GM23248 (cell line): Measurements from ENCODE around the gene L3MBTL4. TPM values are rescaled to one million over a fixed set of nuclear protein-coding genes. Genes with fewer than 3 reads are reported as not detected.

Source experiments
- DNase-seq: peaks from one replicate; pipeline ENCODE4 v3.0.0-alpha.2; 2015
- H2AFZ ChIP-seq: fragments of 200-600 bp; sonication (generic); 2 replicates; pipeline ENCODE4 v1.6.1; 2016; ENCODE audit warnings: antibody characterized with exemption
- H3F3A ChIP-seq: fragments of 200-600 bp; sonication (generic); 2 replicates; pipeline ENCODE4 v1.6.1; 2016; ENCODE audit warnings: mild to moderate bottlenecking, antibody characterized with exemption, mixed run types; ENCODE audit not compliant: insufficient read depth
- H3K27ac ChIP-seq: fragments of 200-600 bp; sonication (generic); 2 replicates; pipeline ENCODE4 v1.5.1; 2016; ENCODE audit warnings: mild to moderate bottlenecking
- H3K27me3 ChIP-seq: fragments of 200-600 bp; sonication (generic); replicated peaks from 2 replicates; pipeline ENCODE4 v1.6.1; 2016; ENCODE audit warnings: mild to moderate bottlenecking; ENCODE audit not compliant: insufficient read depth
- H3K36me3 ChIP-seq: fragments of 200-600 bp; sonication (generic); 2 replicates; pipeline ENCODE4 v1.6.1; 2016; ENCODE audit warnings: low read depth, mild to moderate bottlenecking
- H3K4me1 ChIP-seq: fragments of 200-600 bp; sonication (generic); 2 replicates; pipeline ENCODE4 v1.6.1; 2016; ENCODE audit warnings: mild to moderate bottlenecking; ENCODE audit not compliant: insufficient read depth
- H3K4me2 ChIP-seq: fragments of 200-600 bp; sonication (generic); one replicate; pipeline ENCODE4 v1.6.1; 2016; ENCODE audit warnings: mild to moderate bottlenecking; ENCODE audit not compliant: unreplicated experiment
- H3K4me3 ChIP-seq: fragments of 200-600 bp; sonication (generic); 2 replicates; pipeline ENCODE4 v1.5.1; 2016; ENCODE audit warnings: mild to moderate bottlenecking
- H3K79me2 ChIP-seq: fragments of 200-600 bp; sonication (generic); 2 replicates; pipeline ENCODE4 v1.6.1; 2016; ENCODE audit warnings: mild to moderate bottlenecking; ENCODE audit not compliant: insufficient read depth
- H3K9ac ChIP-seq: fragments of 200-600 bp; sonication (generic); 2 replicates; pipeline ENCODE4 v1.6.1; 2016; ENCODE audit warnings: mild to moderate bottlenecking
- H3K9me2 ChIP-seq: fragments of 200-600 bp; sonication (generic); 2 replicates; pipeline ENCODE4 v1.6.1; 2016; ENCODE audit warnings: mixed run types, mild to moderate bottlenecking, moderate library complexity; ENCODE audit not compliant: insufficient read depth
- H3K9me3 ChIP-seq: fragments of 200-600 bp; sonication (generic); one replicate; pipeline ENCODE4 v1.6.1; 2017; ENCODE audit warnings: low read depth
- H4K20me1 ChIP-seq: fragments of 200-600 bp; sonication (generic); 2 replicates; pipeline ENCODE4 v1.6.0; 2016; ENCODE audit not compliant: insufficient read depth
- EZH2 ChIP-seq: fragments of 200-600 bp; sonication (generic); IDR thresholded peaks from 2 replicates; pipeline ENCODE4 v1.6.1; 2018; ENCODE audit warnings: antibody characterized with exemption, mild to moderate bottlenecking; ENCODE audit not compliant: insufficient read depth, poor library complexity, severe bottlenecking
- EZH2phosphoT487 ChIP-seq: fragments of 200-600 bp; sonication (generic); IDR thresholded peaks from 2 replicates; pipeline ENCODE4 v1.6.1; 2018; ENCODE audit warnings: antibody characterized with exemption, moderate library complexity, mild to moderate bottlenecking, low read depth; ENCODE audit not compliant: insufficient read depth
- WGBS, 2 experiments: methylation state at CpG; one replicate each; pipeline ENCODE4 v1.1.6; 2015 to 2017; ENCODE audit warnings: low lambda C conversion rate in 2 of 2, low coverage in 1 of 2; ENCODE audit errors: missing lambda C conversion rate in 2 of 2; 5-methylcytosine and 5-hydroxymethylcytosine counted together
- in situ Hi-C: fragments of 300-500 bp; cut with MboI; formaldehyde crosslinking; loops from 2 replicates; pipeline ENCODE4 v1.15.0; 2020
- polyA plus RNA-seq: library from polyadenylated mRNA; unstranded; fragments of >200 nt; fragmentation: Nextera tagmentation; extraction: Ambion mirVana; gene quantifications from 2 replicates; pipeline ENCODE4 v1.2.1, GENCODE V29; 2016
- total RNA-seq: library from RNA; depleted of rRNA; stranded (reverse); fragments of >200 nt; shearing (Covaris generic); gene quantifications from 2 replicates; pipeline ENCODE4 v1.2.3, GENCODE V29; 2014

L3MBTL4 gene
- total and polyA plus RNA-seq, 2 experiments from 2014 or later: not detected

GRCh38 chr18:6363216-6363615 lies 51.5 kb downstream of the L3MBTL4 start:
- H3K9me2 ChIP-seq: no peaks in the 10 kb centered on the region
- no peak for DNase-seq
- H2AFZ ChIP-seq: no peak overlapping the region
- 0 out of 2 replicates have a peak, but pooled peaks cover 3% of the 10 kb centered on the region for H3K27me3 ChIP-seq
- H3K9me3 ChIP-seq: no peaks in the 10 kb centered on the region
- TF ChIP-seq EZH2 (no peak), EZH2phosphoT487 (no peak)
- no peaks in the 10 kb centered on the region for H3K36me3 ChIP-seq
- in situ Hi-C loops: no loop called here
- no peaks in the 10 kb centered on the region for H4K20me1 ChIP-seq
- H3K4me1 ChIP-seq: no peaks in the 10 kb centered on the region
- WGBS, 2 experiments: 60 to 64% methylated on average over 6 to 7 of the region's 7 CpGs
- H3K79me2 ChIP-seq: no peaks in the 10 kb centered on the region
- H3K9ac ChIP-seq: no peak overlapping the region
- no peak overlapping the region for H3K27ac ChIP-seq
- no peak overlapping the region for H3K4me2 ChIP-seq
- no peak overlapping the region for H3K4me3 ChIP-seq
- no peaks in the 10 kb centered on the region for H3F3A ChIP-seq

- TF ChIP-seq EZH2phosphoT487: no peak
- no peak for TF ChIP-seq EZH2
- Histone ChIP-seq H4K20me1 (no peaks in the 10 kb centered on the region), H3K4me2 (no peak overlapping the region), H3K79me2 (no peaks in the 10 kb centered on the region), H3K27me3 (0 out of 2 replicates have a peak, but pooled peaks cover 3% of the 10 kb centered on the region), H2AFZ (no peak overlapping the region), H3K4me1 (no peaks in the 10 kb centered on the region), H3K27ac (no peak overlapping the region), H3K4me3 (no peak overlapping the region), H3F3A (no peaks in the 10 kb centered on the region), H3K9ac (no peak overlapping the region), H3K9me3 (no peaks in the 10 kb centered on the region), H3K9me2 (no peaks in the 10 kb centered on the region), H3K36me3 (no peaks in the 10 kb centered on the region)
- DNase-seq: no peak
- 92 to 94% methylated on average over 9 of the region's 9 CpGs for WGBS, 2 experiments
- in situ Hi-C loops: no loop called here
Observed at GRCh38 chr18:6362559-6363129, 52.1 kb downstream of the L3MBTL4 start.

- H3K27me3 ChIP-seq: no peaks in the 10 kb centered on the region
- 66 to 70% methylated on average over 5 of the region's 5 CpGs for WGBS, 2 experiments
- H4K20me1 ChIP-seq: no peaks in the 10 kb centered on the region
- no peak for DNase-seq
- no peaks in the 10 kb centered on the region for H3F3A ChIP-seq
- TF ChIP-seq EZH2 (no peak), EZH2phosphoT487 (no peak)
- H3K9me2 ChIP-seq: no peaks in the 10 kb centered on the region
- H3K9ac ChIP-seq: no peak overlapping the region
- no peak overlapping the region for H2AFZ ChIP-seq
- H3K79me2 ChIP-seq: no peaks in the 10 kb centered on the region
- no peaks in the 10 kb centered on the region for H3K9me3 ChIP-seq
- H3K4me3 ChIP-seq: no peak overlapping the region
- H3K4me1 ChIP-seq: no peaks in the 10 kb centered on the region
- no peaks in the 10 kb centered on the region for H3K36me3 ChIP-seq
- no peak overlapping the region for H3K4me2 ChIP-seq
- in situ Hi-C loops: no loop called here
- H3K27ac ChIP-seq: no peak overlapping the region
Observed at GRCh38 chr18:6357668-6358067, 57.0 kb downstream of the L3MBTL4 start.

GRCh38 chr18:6355789-6356589 lies 58.7 kb downstream of the L3MBTL4 start:
- TF ChIP-seq EZH2phosphoT487: no peak
- no peak for TF ChIP-seq EZH2
- no peaks in the 10 kb centered on the region for H3K9me2 ChIP-seq
- no peak overlapping the region for H3K27ac ChIP-seq
- no peaks in the 10 kb centered on the region for H3F3A ChIP-seq
- H4K20me1 ChIP-seq: no peaks in the 10 kb centered on the region
- H3K4me3 ChIP-seq: no peak overlapping the region
- H3K4me1 ChIP-seq: no peaks in the 10 kb centered on the region
- WGBS, 2 experiments: 32 to 40% methylated on average over 9 of the region's 9 CpGs
- no peaks in the 10 kb centered on the region for H3K27me3 ChIP-seq
- peak; percentile 60 for DNase-seq
- H3K4me2 ChIP-seq: no peak overlapping the region
- no peaks in the 10 kb centered on the region for H3K36me3 ChIP-seq
- H3K9me3 ChIP-seq: no peaks in the 10 kb centered on the region
- H3K9ac ChIP-seq: no peak overlapping the region
- H3K79me2 ChIP-seq: no peaks in the 10 kb centered on the region
- H2AFZ ChIP-seq: 0 out of 2 replicates have a peak overlapping the region, but pooled peaks have one; percentile 15
- in situ Hi-C loops: no loop called here

- Histone ChIP-seq H3K79me2 (no peaks in the 10 kb centered on the region), H3K36me3 (no peaks in the 10 kb centered on the region), H3K4me3 (no peak overlapping the region), H3K9ac (no peak overlapping the region), H3K27ac (no peak overlapping the region), H3K9me3 (no peaks in the 10 kb centered on the region), H3K27me3 (no peaks in the 10 kb centered on the region), H2AFZ (no peak overlapping the region), H3F3A (no peaks in the 10 kb centered on the region), H3K4me2 (no peak overlapping the region), H4K20me1 (no peaks in the 10 kb centered on the region), H3K4me1 (no peaks in the 10 kb centered on the region), H3K9me2 (no peaks in the 10 kb centered on the region)
- DNase-seq: no peak
- in situ Hi-C loops: no loop called here
- no peak for TF ChIP-seq EZH2
- TF ChIP-seq EZH2phosphoT487: no peak
Observed at GRCh38 chr18:6352275-6352674, 62.4 kb downstream of the L3MBTL4 start.
